ENCODE measurements around the gene NPW. TPM values are rescaled to one million over a fixed set of nuclear protein-coding genes. Genes with fewer than 3 reads are reported as not detected.

Gene NPW
- total and polyA plus RNA-seq, 8 donors = 0.55 to 12.4 (median 2.0) TPM; not detected in 4

- no peak for DNase-seq
Observed at GRCh38 chr16:1976951-1977874, 42.4 kb upstream of the NPW start.

GRCh38 chr16:1977875-1978268, 41.7 kb upstream of the NPW start:
- no peak for TF ChIP-seq CTCF (IDR thresholded peaks at IDR 0.05)
- no peak for TF ChIP-seq POLR2A (IDR thresholded peaks at IDR 0.05)
- no peak for TF ChIP-seq POLR2AphosphoS5 (IDR thresholded peaks at IDR 0.05)
- TF ChIP-seq EP300 (IDR thresholded peaks at IDR 0.05) = no peak
- Histone ChIP-seq H3K27ac (no peak overlapping the region), H3K4me3 (no peak overlapping the region), H3K27me3 (peaks cover 4 to 88% (median 36%) of the 10 kb centered on the region in 3 donors), H3K36me3 (peaks cover 43 to 53% (median 52%) of the 10 kb centered on the region in 4 donors), H3K4me1 (peaks cover 22 to 63% (median 52%) of the 10 kb centered on the region in 4 donors), H3K9me3 (no peaks in the 10 kb centered on the region)
- DNase-seq = no peak
- intact Hi-C loops (cut with DNase I; ENCODE audit: low total_unique reads) = no loop called here
- WGBS, 5 donors = 80 to 96% (median 95%) methylated on average over 2 to 18 of the region's 18 CpGs

More at GRCh38 chr16:1976951-1977874, 42.4 kb upstream of the NPW start:
- H3K27me3 ChIP-seq = peaks cover 4 to 81% (median 36%) of the 10 kb centered on the region in 3 donors
- no peak for TF ChIP-seq POLR2AphosphoS5 (IDR thresholded peaks at IDR 0.05)
- H3K27ac ChIP-seq = no peak overlapping the region
- 90 to 94% (median 91%) methylated on average over 28 to 33 of the region's 33 CpGs for WGBS, 5 donors
- intact Hi-C loops (cut with DNase I; ENCODE audit: low total_unique reads) = no loop called here
- peaks cover 29 to 63% (median 55%) of the 10 kb centered on the region in 4 donors for H3K4me1 ChIP-seq
- peaks cover 43 to 53% (median 52%) of the 10 kb centered on the region in 4 donors for H3K36me3 ChIP-seq
- H3K4me3 ChIP-seq = no peak overlapping the region
- no peaks in the 10 kb centered on the region for H3K9me3 ChIP-seq

DNA sequence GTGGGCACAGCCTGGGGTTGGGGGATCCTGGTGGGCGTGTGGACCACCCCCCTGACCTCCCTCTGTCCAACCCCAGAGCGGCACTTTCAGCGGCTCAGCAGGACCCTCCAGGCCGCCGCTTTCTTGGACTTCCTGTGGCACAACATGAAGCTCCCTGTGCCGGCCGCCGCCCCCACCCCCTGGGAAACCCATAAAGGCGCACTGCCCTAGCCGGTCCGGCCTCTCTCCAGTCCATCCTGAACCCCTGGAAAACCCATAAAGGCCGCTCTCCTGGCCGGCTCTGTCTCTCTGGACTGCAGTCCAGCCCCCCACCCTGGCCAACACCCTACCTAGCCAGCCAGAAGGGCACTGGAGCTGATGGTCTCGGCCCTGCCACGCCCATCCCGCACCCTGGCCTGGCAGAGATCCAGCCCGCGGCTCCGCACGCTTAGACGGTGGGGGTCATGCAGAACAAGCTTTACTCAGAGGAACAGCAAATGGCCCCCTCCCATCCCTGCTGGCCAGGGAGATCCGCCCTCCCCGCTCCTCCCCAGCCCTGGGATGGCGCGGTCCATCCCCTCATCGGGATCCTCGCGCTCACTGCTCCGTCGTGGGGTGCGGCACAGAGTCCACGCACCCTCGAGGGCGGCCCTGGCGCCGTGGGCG, 41.0 kb upstream of the NPW start:
- TF ChIP-seq CTCF (IDR thresholded peaks at IDR 0.05) (no peak), EP300 (IDR thresholded peaks at IDR 0.05) (no peak), POLR2AphosphoS5 (IDR thresholded peaks at IDR 0.05) (no peak), POLR2A (IDR thresholded peaks at IDR 0.05) (no peak)
- H3K27me3 ChIP-seq = peaks cover 4 to 94% (median 36%) of the 10 kb centered on the region in 3 donors
- H3K27ac ChIP-seq = peak overlapping the region; percentile 46 to 83 (median 76)
- H3K4me1 ChIP-seq = peaks cover 22 to 63% (median 52%) of the 10 kb centered on the region in 4 donors
- WGBS, 5 donors = 49 to 69% (median 60%) methylated on average over 20 to 37 of the region's 37 CpGs
- peaks cover 43 to 53% (median 52%) of the 10 kb centered on the region in 4 donors for H3K36me3 ChIP-seq
- H3K9me3 ChIP-seq = no peaks in the 10 kb centered on the region
- DNase-seq = no peak
- H3K4me3 ChIP-seq = peak overlapping the region; percentile 31 to 51 (median 38)
- intact Hi-C loops (cut with DNase I; ENCODE audit: low total_unique reads) = no loop called here

DNA sequence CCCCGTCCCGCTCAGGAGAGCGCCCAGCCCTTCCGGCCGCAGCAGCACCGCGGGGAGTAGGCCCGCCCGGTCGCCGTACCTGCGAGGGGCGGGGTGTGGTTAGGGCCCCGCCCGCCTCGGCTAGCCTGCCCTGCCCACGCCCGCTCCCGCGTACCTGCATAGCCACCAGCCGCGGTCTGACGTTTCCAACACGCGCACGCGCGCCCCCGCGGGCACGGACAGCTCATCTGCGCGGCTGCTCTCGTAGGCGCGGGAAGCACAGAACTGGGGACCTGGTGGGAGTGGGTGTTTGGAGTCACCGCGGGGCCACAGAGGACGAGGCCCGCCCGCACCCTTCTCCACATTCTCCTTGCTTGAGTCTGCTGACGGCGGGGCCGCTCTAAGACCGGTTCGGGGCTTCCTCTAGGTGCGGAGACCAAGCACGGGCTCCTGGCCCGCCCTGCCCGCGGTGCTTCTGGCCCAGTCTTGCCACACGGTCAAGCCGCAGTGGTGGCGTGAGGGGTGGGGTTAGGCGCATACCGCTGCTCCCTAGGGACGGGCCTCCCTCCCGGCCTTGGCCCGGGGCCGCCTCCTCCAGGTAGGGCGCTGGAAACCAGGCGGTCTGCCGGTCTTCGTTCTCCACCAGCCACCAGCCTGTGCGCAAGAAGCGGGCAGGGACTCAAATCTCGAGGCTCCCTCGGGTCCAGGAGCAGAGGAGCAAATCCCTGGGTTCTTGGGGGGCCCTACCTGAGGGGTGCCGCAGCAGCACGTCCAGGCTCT, 40.1 kb upstream of the NPW start:
- no peaks in the 10 kb centered on the region for H3K9me3 ChIP-seq
- WGBS, 5 donors = 9 to 15% (median 13%) methylated on average over 3 to 70 of the region's 70 CpGs
- peaks cover 4 to 89% (median 36%) of the 10 kb centered on the region in 3 donors for H3K27me3 ChIP-seq
- peaks cover 22 to 62% (median 50%) of the 10 kb centered on the region in 4 donors for H3K4me1 ChIP-seq
- H3K4me3 ChIP-seq = peak overlapping the region; percentile 31 to 51 (median 38)
- DNase-seq = peak; percentile 93
- H3K36me3 ChIP-seq = peaks cover 38 to 45% (median 45%) of the 10 kb centered on the region in 4 donors
- TF ChIP-seq POLR2A (IDR thresholded peaks at IDR 0.05) (no peak), POLR2AphosphoS5 (IDR thresholded peaks at IDR 0.05) (peak in 2 of 3 donors; percentile 79 to 88), CTCF (IDR thresholded peaks at IDR 0.05) (no peak)
- H3K27ac ChIP-seq = peak overlapping the region; percentile 72 to 83 (median 76)
- intact Hi-C loops (cut with DNase I; ENCODE audit: low total_unique reads) = no loop called here

Measured in stomach (tissue), 9 donors.